HCT116 (cell line): Measurements from ENCODE around the gene THEM4. TPM values are rescaled to one million over a fixed set of nuclear protein-coding genes. Genes with fewer than 3 reads are reported as not detected.
A peak's percentile ranks its signal among the peaks of the same experiment; 100 is the strongest.

ENCODE experiments used
- ATAC-seq: fragments of 200-7000 bp; cut with Tn5 transposase; 2 replicates; pipeline ENCODE4 v1.9.1; 2020; ENCODE audit warnings: mild to moderate bottlenecking, moderate library complexity
- BruUV-seq: library from RNA; stranded (reverse); fragments of 400-500 nt; replicated peaks from 2 replicates; lab custom pipeline; 2021; lab: Mats Ljungman, UMichigan
- CTCF ChIA-PET: fragments of 300-600 bp; sonication (Branson Sonifier 250); formaldehyde crosslinking; loops from one replicate; lab custom pipeline; 2021; ENCODE audit warnings: antibody characterized with exemption; lab: Charles Lee
- POLR2A ChIA-PET: fragments of 300-600, 350-600 bp; sonication (Branson Sonifier 250); formaldehyde crosslinking; loops from one replicate; lab custom pipeline; 2021; ENCODE audit warnings: antibody characterized with exemption; lab: Charles Lee
- RAD21 ChIA-PET, 2 experiments: fragments of 300-600 bp; sonication (Branson Sonifier 250); formaldehyde crosslinking; loops; one replicate each; lab custom pipeline; 2023; ENCODE audit warnings: low total read pairs in 2 of 2; ENCODE audit not compliant: uncharacterized antibody in 2 of 2, unreplicated experiment in 2 of 2, low non-redundant PET in 1 of 2; lab: Charles Lee
- DNase-seq: peaks from one replicate; pipeline ENCODE4 v3.0.0-alpha.2; 2010; ENCODE audit warnings: low read depth, low spot score
- H2AFZ ChIP-seq: fragments of 200-600 bp; shearing (Covaris generic), sonication (generic); 2 replicates; pipeline ENCODE4 v1.6.1; 2017; ENCODE audit warnings: low read depth, mixed run types, mixed read lengths, antibody characterized with exemption, low read length; ENCODE audit not compliant: poor library complexity, severe bottlenecking
- H3K27ac ChIP-seq: 2 replicates; pipeline ENCODE4 v1.5.1; 2012; ENCODE audit warnings: low read depth, low read length
- H3K27me3 ChIP-seq: fragments of 200-600 bp; sonication (generic); 2 replicates; pipeline ENCODE4 v1.6.1; 2016; ENCODE audit warnings: mixed run types, low read length, mixed read lengths; ENCODE audit not compliant: insufficient read depth
- H3K36me3 ChIP-seq, 2 experiments: fragments of 200-500 bp in 1 of 2; fragments of 200-600 bp in 1 of 2; sonication (Bioruptor generic) in 1 of 2; sonication (generic) in 1 of 2; 2 replicates each; pipeline versions ENCODE4 v1.5.1 to v1.6.1; 2014 to 2016; ENCODE audit warnings: low read length in 2 of 2, inconsistent platforms in 1 of 2, mixed read lengths in 1 of 2, mixed run types in 1 of 2; ENCODE audit not compliant: insufficient read depth in 2 of 2, control insufficient read depth in 1 of 2
- H3K4me1 ChIP-seq, 2 experiments: fragments of 200-600 bp in 1 of 2; sonication (generic) in 1 of 2; 2 replicates each; pipeline versions ENCODE4 v1.5.1 to v1.6.1; 2012 to 2017; ENCODE audit warnings: low read length in 2 of 2, inconsistent platforms in 1 of 2, mild to moderate bottlenecking in 1 of 2, mixed read lengths in 1 of 2, mixed run types in 1 of 2, moderate library complexity in 1 of 2; ENCODE audit not compliant: insufficient read depth in 2 of 2, control insufficient read depth in 1 of 2
- H3K4me2 ChIP-seq: fragments of 200-600 bp; sonication (generic); 2 replicates; pipeline ENCODE4 v1.6.1; 2017; ENCODE audit warnings: mixed run types, low read length, mixed read lengths
- H3K4me3 ChIP-seq, 2 experiments: fragments of 200-600 bp in 1 of 2; sonication (generic) in 1 of 2; replicated peaks in 1 of 2; 2 replicates each; pipeline ENCODE4 v1.5.1; 2011 to 2016; ENCODE audit warnings: low read length in 2 of 2, control low read depth in 1 of 2, low read depth in 1 of 2, mild to moderate bottlenecking in 1 of 2, mixed read lengths in 1 of 2, mixed run types in 1 of 2
- H3K79me2 ChIP-seq: fragments of 200-600 bp; sonication (generic); 2 replicates; pipeline ENCODE4 v1.6.1; 2017; ENCODE audit warnings: mild to moderate bottlenecking, mixed run types, low read length, moderate library complexity, mixed read lengths; ENCODE audit not compliant: insufficient read depth
- H3K9ac ChIP-seq: fragments of 200-600 bp; sonication (generic); 2 replicates; pipeline ENCODE4 v1.6.1; 2016; ENCODE audit warnings: low read length, mixed read lengths
- H3K9me2 ChIP-seq: fragments of 200-600 bp; sonication (generic), shearing (Covaris generic); 2 replicates; pipeline ENCODE4 v1.6.1; 2017; ENCODE audit warnings: mixed run types, mild to moderate bottlenecking, moderate library complexity; ENCODE audit not compliant: insufficient read depth
- H3K9me3 ChIP-seq, 2 experiments: fragments of 200-500 bp in 1 of 2; fragments of 200-600 bp in 1 of 2; sonication (Bioruptor generic) in 1 of 2; sonication (generic) in 1 of 2; 2 replicates each; pipeline ENCODE4 v1.6.1; 2014 to 2017; ENCODE audit warnings: low read length in 2 of 2, mixed read lengths in 2 of 2, inconsistent platforms in 1 of 2, low read depth in 1 of 2, mild to moderate bottlenecking in 1 of 2, mixed run types in 1 of 2, moderate library complexity in 1 of 2; ENCODE audit not compliant: control insufficient read depth in 1 of 2, insufficient read depth in 1 of 2
- H4K20me1 ChIP-seq: fragments of 200-600 bp; sonication (generic), shearing (Covaris generic); 2 replicates; pipeline ENCODE4 v1.6.1; 2017; ENCODE audit warnings: mixed run types, mild to moderate bottlenecking, moderate library complexity; ENCODE audit not compliant: insufficient read depth
- CBX3 ChIP-seq: IDR thresholded peaks from 2 replicates; pipeline ENCODE4 v1.6.1; 2012; ENCODE audit warnings: low read depth
- ELF1 ChIP-seq: IDR thresholded peaks from 2 replicates; pipeline ENCODE4 v1.6.1; 2012; ENCODE audit warnings: low read depth, borderline replicate concordance
- EZH2 ChIP-seq: fragments of 200-600 bp; sonication (generic); IDR thresholded peaks from 2 replicates; pipeline ENCODE4 v1.6.1; 2017; ENCODE audit warnings: antibody characterized with exemption, mixed run types
- JUND ChIP-seq: IDR thresholded peaks from 2 replicates; pipeline ENCODE4 v1.6.1; 2012
- POLR2A ChIP-seq: IDR thresholded peaks from 2 replicates; pipeline ENCODE4 v1.7.0; 2011; ENCODE audit warnings: borderline replicate concordance; ENCODE audit not compliant: insufficient read depth, insufficient read length; ENCODE audit errors: extremely low read depth
- POLR2AphosphoS5 ChIP-seq: IDR thresholded peaks from 2 replicates; pipeline ENCODE4 v1.6.1; 2011; ENCODE audit warnings: mild to moderate bottlenecking, low read depth, low read length, moderate library complexity
- RAD21 ChIP-seq: IDR thresholded peaks from 2 replicates; pipeline ENCODE4 v1.6.1; 2012; ENCODE audit warnings: low read depth, mild to moderate bottlenecking
- SP1 ChIP-seq: IDR thresholded peaks from 2 replicates; pipeline ENCODE4 v1.6.1; 2012; ENCODE audit warnings: low read depth
- SRF ChIP-seq: IDR thresholded peaks from 2 replicates; pipeline ENCODE4 v1.6.1; 2012; ENCODE audit warnings: low read depth
- ZFX ChIP-seq: fragments of 450-650 bp; IDR thresholded peaks from 2 replicates; pipeline ENCODE4 v1.6.1; 2017
- ZNF274 ChIP-seq: fragments of 200-500 bp; sonication (Bioruptor generic); IDR thresholded peaks from 2 replicates; pipeline ENCODE4 v1.6.1; 2014; ENCODE audit warnings: mild to moderate bottlenecking, low read depth, low read length, inconsistent platforms
- intact Hi-C: fragments of 100-400 bp; cut with micrococcal nuclease; formaldehyde crosslinking; loops from 2 replicates; pipeline ENCODE4 v1.10.0; 2022
- total RNA-seq: library from RNA; stranded (reverse); gene quantifications from one replicate; pipeline ENCODE4 v1.2.1, GENCODE V29; 2021; ENCODE audit not compliant: unreplicated experiment
- TF ChIP-seq, protein P1 (sequence below): IDR thresholded peaks from 2 replicates; pipeline ENCODE4 v1.6.1; 2012

THEM4 gene
- total RNA-seq, 1 experiment from 2014 or later = 17.0 TPM

DNA sequence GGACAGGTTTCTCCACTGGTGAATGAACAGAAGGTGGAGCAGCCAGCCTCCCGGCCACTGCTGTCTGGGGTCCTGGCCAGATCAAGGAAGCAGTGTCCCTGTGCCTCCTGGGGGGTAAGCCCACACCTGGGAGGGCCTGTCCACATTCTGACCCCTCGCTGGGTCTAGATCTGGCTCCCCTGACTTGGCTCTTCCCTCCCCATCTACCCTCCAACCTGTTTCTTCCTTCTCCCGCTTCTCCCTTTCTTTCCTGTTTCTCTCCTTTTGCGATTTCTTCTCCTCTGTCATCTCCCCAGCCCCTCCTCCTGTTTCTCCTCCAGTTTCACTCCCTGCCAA, 78.1 kb downstream of the THEM4 start:
- Histone ChIP-seq H3K9me2 (no peaks in the 10 kb centered on the region), H3K9me3 (no peaks in the 10 kb centered on the region), H3K27me3 (no peaks in the 10 kb centered on the region), H3K9ac (0 out of 2 replicates have a peak overlapping the region, but pooled peaks have one; percentile 29), H4K20me1 (no peaks in the 10 kb centered on the region), H3K36me3 (no peaks in the 10 kb centered on the region), H3K4me2 (peak overlapping the region; percentile 67), H3K79me2 (no peaks in the 10 kb centered on the region), H3K4me3 (peak overlapping the region; percentile 17 to 29; a peak in 1 of 4 replicates), H3K27ac (peak overlapping the region; percentile 36; the same call in 1 of the 2 replicates), H3K4me1 (peaks cover 20 to 46% of the 10 kb centered on the region in 2 experiments), H2AFZ (no peak overlapping the region)
- intact Hi-C loops = no loop called here
- ChIA-PET CTCF (interaction anchor here (0.6 to 1.6 kb wide), 3 partner anchors 11 to 170 kb away, joined by 3 to 5 read pairs (median 5); no protein-coding TSS in a partner anchor), POLR2A (interaction anchor here (1.3 kb wide), 1 partner anchor 11 kb away, joined by 4 read pairs; no protein-coding TSS in a partner anchor), RAD21 (interaction anchor here in 1 of 2 experiments (0.6 kb wide), 1 partner anchor 292 kb away, joined by 4 read pairs; no protein-coding TSS in a partner anchor)
- BruUV-seq = TSS peak; percentile 56
- TF ChIP-seq POLR2A (no peak), EZH2 (no peak), ZNF274 (no peak)
- TF ChIP-seq, protein P1, sequence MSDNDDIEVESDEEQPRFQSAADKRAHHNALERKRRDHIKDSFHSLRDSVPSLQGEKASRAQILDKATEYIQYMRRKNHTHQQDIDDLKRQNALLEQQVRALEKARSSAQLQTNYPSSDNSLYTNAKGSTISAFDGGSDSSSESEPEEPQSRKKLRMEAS = no peak
- no peak for DNase-seq
- no peak for ATAC-seq

DNA sequence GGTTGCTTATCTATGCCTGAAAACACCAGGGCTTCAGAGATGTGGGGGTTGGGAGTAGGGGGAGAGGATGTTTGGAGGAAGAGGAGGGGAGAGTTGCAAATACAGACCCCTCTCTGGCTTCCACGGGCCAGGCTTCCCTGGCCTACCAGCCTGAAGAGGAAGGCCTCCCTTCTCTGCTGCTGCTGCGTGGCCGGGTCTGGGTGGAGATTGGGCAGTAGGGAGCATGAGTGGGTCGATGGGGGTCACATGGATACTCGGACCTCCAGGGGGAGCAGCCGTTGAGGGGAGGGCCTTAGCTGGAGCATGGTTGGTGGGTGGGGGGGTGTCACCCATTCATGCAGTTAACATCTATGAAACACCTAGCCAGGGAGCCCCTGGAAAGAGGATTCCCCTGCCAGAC, 79.3 kb downstream of the THEM4 start:
- intact Hi-C loops = no loop called here
- DNase-seq (no peak), ATAC-seq (no peak)
- Histone ChIP-seq H3K9me3 (no peaks in the 10 kb centered on the region), H3K4me3 (no peak overlapping the region), H3K9me2 (no peaks in the 10 kb centered on the region), H4K20me1 (no peaks in the 10 kb centered on the region), H3K27me3 (no peaks in the 10 kb centered on the region), H3K36me3 (no peaks in the 10 kb centered on the region), H3K27ac (no peak overlapping the region; the same call in 1 of the 2 replicates), H3K79me2 (no peaks in the 10 kb centered on the region), H3K4me2 (peak overlapping the region; percentile 67), H3K4me1 (peaks cover 23 to 49% of the 10 kb centered on the region in 2 experiments), H3K9ac (no peak overlapping the region), H2AFZ (no peak overlapping the region)
- ChIA-PET CTCF (interaction anchor here (0.6 to 1.6 kb wide), 4 partner anchors 9 to 431 kb away, joined by 3 to 5 read pairs (median 4); partner anchors contain the start of gene PSMB4), RAD21 (interaction anchor here in 1 of 2 experiments (0.7 kb wide), 1 partner anchor 58 kb away, joined by 3 read pairs; no protein-coding TSS in a partner anchor), POLR2A (interaction anchor here (0.9 to 1.3 kb wide), 2 partner anchors 10 to 529 kb away, joined by 3 to 4 read pairs; no protein-coding TSS in a partner anchor)
- TF ChIP-seq CBX3 (no peak), POLR2AphosphoS5 (no peak), JUND (no peak), ZFX (no peak), SP1 (no peak), RAD21 (no peak), ELF1 (no peak), SRF (no peak)
- no TSS peak for BruUV-seq
